ENCODE results near the gene NFAT5.
"Not testable (repeated sequence)": the region's sequence is repeated elsewhere in the genome, so short reads cannot be mapped to it uniquely, and the experiment has no call there.

Gene NFAT5

DNA sequence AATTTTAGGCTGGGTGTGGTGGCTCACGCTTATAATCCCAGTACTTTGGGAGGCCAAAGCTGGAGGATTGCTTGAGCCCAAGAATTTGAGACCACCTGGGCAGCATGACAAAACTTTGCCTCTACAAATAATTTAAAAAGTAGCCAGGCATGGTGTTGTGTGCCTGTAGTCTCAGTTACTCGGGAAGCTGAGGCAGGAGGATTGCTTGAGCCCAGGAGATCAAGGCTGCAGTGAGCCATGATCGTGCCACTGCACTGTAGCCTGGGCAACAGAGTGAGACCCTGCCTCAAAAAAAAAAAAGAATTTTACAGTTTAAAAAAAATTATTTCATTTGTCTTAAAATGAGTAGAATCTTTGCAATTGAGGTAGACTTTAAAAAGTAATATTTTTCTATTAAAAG lies 78.2 kb downstream of the NFAT5 start:
- DNase-seq, result not testable (repeated sequence)

DNA sequence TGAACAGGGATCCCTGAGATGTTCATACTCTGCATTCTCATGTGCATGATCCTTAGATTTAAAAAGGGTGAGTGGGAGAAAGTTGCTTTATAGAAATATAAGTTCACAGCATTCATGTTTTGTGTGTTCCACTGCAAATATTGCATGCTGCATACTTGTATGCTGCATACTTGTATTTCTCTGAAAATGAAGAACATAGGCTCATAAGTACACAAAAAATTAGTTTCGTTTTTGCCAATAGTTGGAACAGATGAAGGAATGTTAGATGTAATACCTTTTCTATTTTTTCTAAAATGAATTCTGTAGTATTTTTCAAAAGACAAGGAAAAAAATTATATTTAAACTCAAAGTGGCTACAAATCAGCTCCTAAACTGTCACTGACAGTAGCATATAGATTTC lies 79.0 kb downstream of the NFAT5 start:
- DNase-seq, result no peak

DNA sequence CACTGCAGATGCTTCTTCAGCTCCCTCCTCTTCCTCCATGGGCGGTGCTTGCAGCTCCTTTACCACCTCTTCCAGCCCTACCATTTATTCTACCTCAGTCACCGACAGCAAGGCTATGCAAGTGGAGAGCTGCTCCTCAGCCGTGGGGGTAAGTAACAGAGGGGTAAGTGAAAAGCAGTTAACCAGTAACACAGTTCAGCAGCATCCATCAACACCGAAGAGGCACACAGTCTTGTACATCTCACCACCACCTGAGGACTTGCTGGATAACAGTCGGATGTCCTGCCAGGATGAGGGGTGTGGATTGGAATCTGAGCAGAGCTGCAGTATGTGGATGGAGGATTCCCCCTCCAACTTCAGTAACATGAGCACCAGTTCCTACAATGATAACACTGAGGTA lies 81.3 kb downstream of the NFAT5 start:
- DNase-seq, result no peak

DNA sequence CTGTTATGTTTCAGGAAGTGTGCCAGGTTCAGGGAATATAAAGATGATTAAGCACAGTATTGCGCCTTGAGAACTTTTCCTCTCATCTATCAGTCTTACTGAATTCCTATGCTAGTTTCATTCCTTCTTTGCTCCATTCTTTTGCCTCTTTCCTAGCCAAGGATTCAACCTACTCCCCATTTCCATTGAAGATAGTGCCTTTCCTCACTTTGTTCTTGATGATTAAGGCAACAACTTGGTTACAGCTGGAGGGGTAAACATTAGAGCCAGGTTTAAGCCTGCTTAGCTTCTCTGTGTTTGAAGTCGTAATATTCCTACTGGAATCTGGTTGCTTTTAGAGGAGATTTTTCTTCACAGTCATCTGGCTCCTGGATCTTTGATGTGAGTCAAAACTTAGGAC lies 85.5 kb downstream of the NFAT5 start:
- no peak for DNase-seq

DNA sequence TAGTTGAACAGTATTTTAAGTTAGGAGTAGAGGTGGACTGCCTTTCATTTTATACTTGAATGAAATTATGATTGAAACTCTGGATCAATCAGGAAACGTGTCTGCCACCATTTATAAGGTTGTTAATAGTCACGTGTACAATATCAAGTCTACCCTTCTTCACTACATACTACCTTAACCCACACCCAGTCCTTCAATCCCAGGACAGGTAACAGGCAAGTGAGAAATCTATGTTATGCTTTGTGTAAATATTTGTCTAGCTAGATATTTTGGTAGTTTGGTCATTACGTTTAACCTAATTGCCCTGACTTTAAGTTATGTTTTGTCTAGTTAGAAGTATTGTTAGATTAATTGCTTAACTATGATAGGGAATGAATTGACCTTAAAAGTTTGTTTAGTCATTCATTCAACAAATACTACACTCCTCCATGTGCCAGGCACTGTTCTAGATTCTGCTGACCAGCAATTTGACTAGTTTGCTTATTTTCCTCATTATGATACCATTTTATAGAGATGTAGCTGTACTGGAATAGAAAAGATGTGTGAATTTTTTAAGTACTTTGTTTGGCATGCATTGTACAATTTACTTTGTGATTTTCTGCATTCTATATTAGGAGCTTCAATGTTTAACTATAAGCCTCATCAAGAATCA lies 88.6 kb downstream of the NFAT5 start:
- DNase-seq, result no peak

DNA sequence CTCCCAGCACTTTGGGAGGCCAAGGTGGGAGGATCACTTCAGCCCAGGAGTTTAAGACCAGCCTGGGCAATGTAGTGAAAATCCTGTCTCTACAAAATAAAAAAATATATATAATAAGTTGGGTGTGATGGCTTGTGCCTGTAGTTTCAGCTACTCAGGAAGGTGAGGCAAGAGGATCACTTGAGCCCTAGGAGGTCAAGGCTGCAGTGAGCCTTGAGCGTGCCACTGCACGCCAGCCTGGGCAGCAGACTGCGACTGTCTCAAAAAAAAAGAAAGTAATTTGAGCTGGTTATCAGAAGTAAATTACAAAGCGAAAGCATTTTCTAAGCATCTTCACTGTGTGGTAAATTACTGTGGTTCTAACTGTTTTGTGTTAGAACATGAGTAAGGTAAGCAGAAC lies 94.4 kb downstream of the NFAT5 start:
- no peak for DNase-seq

DNA sequence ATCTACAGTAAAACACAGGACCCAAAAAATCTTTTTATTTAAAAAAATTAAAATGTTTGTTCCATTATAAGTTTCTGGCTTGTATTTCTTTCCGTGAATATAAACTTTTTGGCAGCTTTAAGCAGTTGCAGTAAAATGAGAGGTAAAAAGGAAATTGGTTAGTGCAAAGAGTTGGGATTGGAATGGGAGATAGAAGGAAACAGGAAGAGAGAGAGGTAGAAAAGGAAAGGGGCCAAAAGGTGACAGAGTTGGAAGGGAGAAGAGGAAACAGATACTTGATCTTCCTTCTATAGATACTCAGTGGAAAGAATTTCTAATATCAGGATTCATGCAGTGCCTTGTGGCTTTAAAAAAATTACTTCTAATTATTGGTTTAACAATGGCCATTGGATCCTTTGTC lies 97.1 kb downstream of the NFAT5 start:
- DNase-seq, result no peak

DNA sequence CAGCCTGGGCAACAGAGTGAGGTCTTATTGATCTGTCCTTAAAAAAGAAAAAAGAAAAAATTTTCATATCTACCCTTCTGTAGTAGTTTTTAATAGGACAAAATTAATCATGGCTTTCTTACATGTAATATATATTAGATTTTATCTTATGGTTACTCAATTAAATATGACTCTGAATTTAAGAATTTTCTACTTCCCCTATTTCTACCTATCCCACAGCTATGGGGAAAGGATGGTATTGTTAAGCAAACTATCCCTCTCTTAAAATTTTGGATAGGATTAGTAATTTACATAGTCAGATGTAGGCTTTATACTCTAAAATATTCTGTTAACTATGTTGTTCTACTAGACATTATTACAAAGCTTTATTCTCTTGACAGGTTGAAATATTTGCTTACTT lies 98.1 kb downstream of the NFAT5 start:
- no peak for DNase-seq

DNA sequence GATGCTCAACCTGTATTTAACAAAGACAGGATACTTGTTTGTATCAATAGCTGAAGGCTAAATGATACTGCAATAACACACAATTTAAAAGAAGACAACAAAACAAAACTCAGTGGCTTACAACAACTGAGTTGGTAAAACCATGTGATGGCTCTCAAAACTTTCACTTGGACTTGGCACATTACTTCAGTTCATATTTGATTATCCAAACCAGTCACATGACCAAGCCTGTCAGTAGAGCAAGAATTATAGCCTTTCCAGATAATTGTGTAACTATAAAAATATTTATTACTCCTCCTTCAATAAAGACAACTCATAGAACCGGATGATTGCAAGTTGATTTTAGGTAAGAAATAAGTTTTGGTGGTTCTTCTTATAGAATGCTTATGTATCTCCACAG lies 103.8 kb downstream of the NFAT5 start:
- DNase-seq, result no peak

DNA sequence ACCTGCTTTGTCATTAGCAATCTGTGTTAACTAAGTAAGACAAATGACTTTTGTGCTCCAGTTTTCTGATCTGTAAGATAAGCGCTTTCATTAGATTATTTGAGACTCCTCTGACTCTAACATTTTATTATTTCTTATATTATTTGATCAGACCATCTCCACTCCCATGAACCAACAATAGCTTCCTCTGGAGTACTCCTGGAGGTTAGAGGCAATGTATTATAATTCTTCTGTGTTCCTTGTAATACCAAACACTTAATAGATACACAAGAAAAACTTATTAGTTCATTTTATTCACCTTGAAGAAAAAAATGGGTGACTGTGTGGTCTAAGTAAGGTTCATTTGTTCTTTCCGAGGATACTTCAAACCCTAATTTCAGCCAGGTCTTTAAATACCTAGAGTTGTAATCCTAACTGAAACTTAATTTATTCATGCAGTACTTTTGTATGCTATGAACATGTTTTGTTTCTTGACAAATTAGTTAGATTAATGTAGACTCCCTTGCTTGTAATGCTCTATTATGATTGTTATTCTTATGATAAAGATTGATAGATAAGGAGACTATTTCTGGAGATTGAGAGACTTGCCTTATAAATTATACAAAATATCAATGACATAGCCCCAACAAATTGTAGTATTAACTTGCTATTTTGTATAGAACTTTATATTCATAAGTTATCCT lies 106.7 kb downstream of the NFAT5 start:
- DNase-seq, result no peak

DNA sequence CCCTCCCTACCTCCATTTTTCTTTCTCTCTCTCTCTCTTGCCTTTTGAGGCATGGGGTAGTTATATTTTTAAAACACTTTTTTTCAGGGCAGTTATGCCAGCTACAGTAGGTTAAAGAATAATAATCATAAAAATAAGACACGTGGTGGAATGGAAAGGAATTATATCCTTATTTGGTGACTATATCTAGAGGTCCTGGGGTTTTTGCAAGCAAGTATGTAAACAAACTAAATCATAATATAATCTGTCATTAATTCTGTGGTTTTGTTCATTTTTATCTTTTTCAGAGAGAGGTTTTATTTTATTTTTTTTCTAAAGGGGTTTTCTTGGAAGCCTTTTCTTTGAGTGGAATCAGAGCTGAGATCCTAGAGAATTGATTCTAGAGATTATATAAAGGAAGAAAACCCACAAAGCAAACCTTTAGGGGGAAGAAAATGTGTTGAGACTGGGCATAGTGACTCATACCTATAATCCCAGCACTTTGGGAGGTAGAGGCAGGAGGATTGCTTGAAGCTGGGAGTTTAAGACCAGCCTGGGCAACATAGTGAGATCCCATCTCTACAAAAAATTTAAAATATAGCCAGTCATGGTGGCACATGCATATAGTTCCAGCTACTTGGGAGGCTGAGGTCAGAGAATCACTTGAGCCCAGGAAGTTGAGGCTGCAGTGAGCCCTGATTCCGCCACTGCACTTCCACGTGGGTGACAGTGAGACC lies 107.4 kb downstream of the NFAT5 start:
- DNase-seq, result no peak

DNA sequence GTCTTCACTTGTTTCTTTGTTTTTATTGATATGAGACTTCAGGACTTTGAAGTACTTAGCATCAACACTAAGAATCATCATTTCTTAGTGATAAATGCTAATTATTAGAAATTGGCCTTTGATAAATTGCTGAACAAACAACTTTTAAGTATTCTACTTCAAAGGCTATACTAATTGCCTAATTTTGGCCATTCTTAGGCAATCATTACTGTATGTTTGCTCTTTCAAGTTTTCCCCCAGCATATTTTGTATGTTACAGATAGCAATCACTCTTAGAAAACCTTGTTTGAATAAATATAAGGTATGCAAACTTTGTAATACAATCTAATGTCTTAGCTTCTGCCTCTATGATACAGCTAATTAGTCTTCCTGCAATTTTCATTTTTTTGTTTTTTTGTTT lies 114.6 kb downstream of the NFAT5 start:
- no peak for DNase-seq

DNA sequence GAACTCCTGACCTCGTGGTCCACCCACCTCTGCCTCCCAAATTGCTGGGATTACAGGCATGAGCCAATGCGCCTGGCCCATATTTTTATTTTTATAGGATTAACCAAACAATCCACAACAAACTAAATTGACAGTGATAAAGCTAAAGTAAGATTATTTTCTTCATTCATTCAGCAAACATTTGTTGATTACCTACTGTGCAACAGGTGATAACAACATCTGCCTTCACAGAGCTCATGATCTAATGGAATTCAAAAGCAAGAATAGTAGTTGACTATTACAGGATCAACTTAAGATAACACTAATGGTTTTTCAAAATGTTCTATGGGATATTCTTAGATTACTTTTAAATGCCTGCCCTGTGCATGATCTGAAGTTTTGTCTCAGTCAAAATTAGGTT lies 122.8 kb downstream of the NFAT5 start:
- DNase-seq, result no peak

DNA sequence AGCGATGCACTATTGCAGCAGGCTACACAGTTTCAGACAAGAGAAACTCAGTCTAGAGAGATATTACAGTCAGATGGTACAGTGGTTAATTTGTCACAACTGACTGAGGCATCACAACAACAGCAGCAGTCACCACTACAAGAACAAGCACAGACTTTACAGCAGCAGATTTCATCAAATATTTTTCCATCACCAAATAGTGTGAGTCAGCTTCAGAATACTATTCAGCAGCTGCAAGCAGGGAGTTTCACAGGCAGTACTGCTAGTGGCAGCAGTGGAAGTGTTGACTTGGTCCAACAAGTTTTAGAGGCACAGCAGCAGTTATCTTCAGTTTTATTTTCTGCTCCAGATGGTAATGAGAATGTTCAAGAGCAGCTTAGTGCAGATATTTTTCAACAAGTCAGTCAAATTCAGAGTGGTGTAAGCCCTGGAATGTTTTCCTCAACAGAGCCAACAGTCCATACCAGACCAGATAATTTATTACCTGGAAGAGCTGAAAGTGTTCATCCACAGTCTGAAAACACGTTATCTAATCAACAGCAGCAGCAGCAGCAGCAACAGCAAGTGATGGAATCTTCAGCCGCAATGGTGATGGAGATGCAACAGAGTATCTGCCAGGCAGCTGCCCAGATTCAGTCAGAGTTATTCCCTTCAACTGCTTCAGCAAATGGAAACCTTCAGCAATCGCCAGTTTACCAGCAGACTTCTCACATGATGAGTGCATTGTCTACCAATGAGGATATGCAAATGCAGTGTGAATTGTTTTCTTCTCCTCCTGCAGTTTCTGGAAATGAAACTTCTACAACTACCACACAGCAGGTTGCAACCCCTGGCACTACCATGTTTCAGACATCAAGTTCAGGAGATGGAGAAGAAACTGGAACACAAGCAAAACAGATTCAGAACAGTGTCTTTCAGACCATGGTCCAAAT lies 126.5 kb downstream of the NFAT5 start:
- DNase-seq, result no peak

DNA sequence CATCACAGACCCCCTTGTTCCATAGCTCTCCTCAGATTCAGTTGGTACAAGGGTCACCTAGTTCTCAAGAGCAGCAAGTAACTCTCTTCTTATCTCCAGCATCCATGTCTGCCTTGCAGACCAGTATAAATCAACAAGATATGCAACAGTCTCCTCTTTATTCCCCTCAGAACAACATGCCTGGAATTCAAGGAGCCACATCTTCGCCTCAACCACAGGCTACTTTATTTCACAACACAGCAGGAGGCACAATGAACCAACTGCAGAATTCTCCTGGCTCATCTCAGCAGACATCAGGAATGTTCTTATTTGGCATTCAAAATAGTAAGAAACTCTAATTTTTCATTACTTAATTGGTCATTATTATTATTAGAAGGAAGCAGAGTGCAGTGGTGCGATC lies 128.2 kb downstream of the NFAT5 start:
- no peak for DNase-seq

DNA sequence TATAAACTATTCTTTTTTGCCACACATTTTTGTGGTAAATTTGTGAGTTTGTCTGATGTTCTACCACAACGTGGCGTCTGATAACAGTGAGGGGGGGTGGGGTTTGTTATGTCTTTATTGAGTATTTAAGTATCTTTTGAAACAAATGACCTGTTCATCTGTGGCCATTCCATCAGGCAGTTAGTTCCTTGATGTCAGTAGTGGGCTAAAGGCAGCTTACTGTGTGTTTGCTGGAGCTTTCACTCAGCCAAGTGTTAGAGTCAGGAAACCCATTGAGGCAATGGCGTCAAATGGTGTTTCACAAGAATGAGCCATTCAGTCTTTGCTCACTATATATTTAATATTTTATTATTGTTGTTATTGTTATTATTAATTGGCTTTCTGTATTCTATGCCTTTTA lies 132.6 kb downstream of the NFAT5 start:
- DNase-seq, result no peak

DNA sequence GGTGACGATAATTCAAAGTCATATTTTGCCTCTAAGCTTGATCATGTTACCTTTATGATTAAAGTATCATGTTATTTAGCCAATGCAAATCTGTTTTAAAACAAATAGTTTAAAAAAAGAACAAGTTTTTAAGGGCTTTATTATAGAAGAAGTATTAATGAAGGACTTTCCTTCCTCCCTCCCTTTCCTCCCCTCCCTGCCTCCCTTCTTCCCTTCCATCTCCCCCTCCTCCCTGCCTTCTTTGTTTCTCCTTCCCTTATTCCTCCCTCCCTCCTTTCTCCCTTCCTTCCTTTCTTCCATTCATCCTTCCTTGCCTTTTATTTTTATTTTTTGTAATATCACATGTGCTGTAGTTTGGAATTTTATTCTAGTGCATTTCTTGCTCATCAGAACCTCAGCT lies 134.1 kb downstream of the NFAT5 start:
- no peak for DNase-seq

DNA sequence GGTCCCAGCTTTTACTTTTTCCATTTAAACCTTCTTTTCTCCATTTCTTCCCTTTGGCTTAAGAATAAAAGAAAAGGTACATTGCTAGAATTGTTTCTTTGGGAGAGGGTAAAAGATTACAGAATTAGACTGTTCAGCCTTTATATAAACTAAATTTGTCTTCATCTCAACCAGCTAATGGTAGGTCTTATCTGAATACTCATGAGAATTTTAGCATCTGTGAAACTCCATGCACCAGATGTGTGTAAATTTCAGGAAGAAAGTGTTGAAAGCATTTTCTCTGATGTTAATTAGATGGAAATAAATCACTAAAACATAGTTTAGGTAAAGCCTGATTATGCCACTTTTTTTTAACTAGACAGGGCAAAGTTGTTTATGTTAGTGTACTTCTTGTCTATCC lies 135.7 kb downstream of the NFAT5 start:
- no peak for DNase-seq

DNA sequence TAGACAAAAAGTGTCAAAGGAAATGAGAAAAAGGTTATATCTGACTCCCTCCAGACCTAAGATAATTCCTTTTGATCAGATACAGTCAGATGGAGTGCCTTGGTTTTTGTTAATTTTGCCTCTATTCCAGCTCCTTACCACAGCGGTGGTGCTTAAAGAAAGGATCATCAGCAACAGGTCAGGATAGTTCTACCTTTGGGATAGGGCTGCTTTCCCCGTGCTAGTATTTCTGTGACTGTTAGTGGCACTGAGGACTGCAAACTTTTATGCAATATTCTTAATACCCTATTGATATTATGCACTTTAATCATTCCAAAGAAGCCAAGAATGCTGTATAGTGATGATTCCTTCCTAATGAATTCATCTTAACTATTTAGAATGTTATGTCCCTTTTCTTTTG lies 136.1 kb downstream of the NFAT5 start:
- DNase-seq, result no peak

DNA sequence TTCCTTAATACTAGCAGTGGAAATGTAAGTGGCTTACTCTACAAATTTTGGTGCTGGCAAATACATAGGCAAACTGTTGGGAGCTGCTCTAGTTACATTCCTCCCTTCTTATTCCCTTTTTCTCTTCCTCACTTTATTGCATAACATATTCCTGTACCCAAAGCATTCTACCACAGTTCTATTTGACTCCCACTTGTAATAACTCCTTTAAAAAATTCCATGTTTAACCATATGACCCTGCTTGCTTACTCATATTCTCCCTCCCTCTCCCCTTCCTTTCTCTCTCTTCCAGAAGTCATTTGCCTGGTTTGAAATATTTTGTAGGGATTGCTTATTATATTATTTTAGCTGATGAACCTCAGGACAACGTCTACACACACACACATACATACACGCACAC lies 137.9 kb downstream of the NFAT5 start:
- no peak for DNase-seq

DNA sequence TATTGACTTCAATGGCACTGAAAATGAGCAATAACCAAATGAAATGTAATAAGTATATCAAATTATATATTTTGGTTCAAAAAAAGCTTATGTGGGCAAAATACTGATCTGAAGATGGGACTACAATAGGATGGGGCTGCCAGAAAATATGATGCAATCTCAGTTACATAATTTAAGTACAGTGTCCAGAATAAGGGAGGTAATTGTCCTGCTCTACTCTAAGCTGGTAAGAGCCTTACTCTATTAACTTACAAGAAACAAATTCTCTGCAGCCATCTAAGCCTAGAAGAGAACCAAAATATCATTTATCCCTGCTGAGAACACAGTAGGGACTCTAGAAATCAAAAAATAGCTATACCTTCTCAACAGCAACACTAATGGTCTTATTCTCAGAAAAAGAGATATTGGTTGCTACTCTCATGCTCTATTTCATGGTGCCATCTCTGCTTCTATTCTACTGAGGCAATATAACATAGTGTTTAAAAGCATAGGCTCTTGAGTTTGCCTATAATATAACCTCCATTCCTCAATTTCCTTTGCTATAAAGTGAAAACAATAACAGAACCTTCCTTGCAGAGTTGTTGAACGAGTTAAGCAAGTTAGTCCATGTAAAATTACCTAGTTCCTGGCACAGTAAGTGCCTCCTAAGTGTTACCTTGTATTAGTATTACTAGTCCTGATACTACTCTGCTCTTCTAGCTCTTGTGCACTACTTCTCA lies 140.6 kb downstream of the NFAT5 start:
- no peak for DNase-seq

DNA sequence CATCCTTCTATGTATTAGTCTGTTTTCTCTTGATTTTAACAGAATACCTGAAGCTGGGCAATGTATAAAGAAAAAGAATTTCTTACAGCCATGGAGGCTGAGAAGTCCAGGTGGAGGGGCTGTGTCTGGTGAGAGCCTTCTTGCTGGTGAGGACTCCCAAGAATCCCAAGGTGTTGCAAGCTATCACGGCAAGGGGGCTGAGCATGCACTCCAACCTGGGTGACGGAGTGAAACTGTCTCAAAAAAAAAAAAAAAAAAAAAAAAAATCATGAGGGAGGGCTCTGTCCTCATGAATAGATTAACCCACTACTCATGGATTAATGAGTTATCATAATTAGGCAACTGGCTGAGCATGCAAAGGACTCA lies 141.2 kb downstream of the NFAT5 start:
- DNase-seq, result no peak
